DMS153 (cell line): Measurements from ENCODE around the gene GPR160.
"Not testable (repeated sequence)": the region's sequence is repeated elsewhere in the genome, so short reads cannot be mapped to it uniquely, and the experiment has no call there.

Experiments used
- DNase-seq: peaks from one replicate; lab custom pipeline; 2025; lab: John Stamatoyannopoulos, UW

The GPR160 gene

GRCh38 chr3:170037463-170038433, at the start of gene GPR160:
Gene GPR160 (plus strand): TSS chr3:170037995. CDS start chr3:170083973, 45,978 bp downstream.
- DNase-seq, result peak; percentile 81

- no peak for DNase-seq
Measured at GRCh38 chr3:169990431-169990830, 47.4 kb upstream of the GPR160 start.

GRCh38 chr3:169992156-169992555, 45.6 kb upstream of the GPR160 start:
- DNase-seq, result no peak

GRCh38 chr3:169992781-169993180, 45.0 kb upstream of the GPR160 start:
- DNase-seq, result no peak

GRCh38 chr3:169993761-169994160, 44.0 kb upstream of the GPR160 start:
- no peak for DNase-seq

- DNase-seq, result no peak
Measured at GRCh38 chr3:169996063-169996462, 41.7 kb upstream of the GPR160 start.

- DNase-seq, result no peak
Measured at GRCh38 chr3:169998668-169999131, 39.1 kb upstream of the GPR160 start.

GRCh38 chr3:169999433-169999832, 38.4 kb upstream of the GPR160 start:
- DNase-seq, result no peak

GRCh38 chr3:170000051-170000450, 37.7 kb upstream of the GPR160 start:
- DNase-seq, result no peak

GRCh38 chr3:170002231-170002630, 35.6 kb upstream of the GPR160 start:
- no peak for DNase-seq

- DNase-seq, result no peak
Measured at GRCh38 chr3:170002879-170003278, 34.9 kb upstream of the GPR160 start.

GRCh38 chr3:170003881-170004356, 33.9 kb upstream of the GPR160 start:
- no peak for DNase-seq

- DNase-seq, result no peak
Measured at GRCh38 chr3:170007031-170007663, 30.6 kb upstream of the GPR160 start.

GRCh38 chr3:170010498-170010897, 27.3 kb upstream of the GPR160 start:
- no peak for DNase-seq

- no peak for DNase-seq
Measured at GRCh38 chr3:170012683-170013400, 25.0 kb upstream of the GPR160 start.

GRCh38 chr3:170016057-170016456, 21.7 kb upstream of the GPR160 start:
- no peak for DNase-seq

GRCh38 chr3:170019306-170019705, 18.5 kb upstream of the GPR160 start:
- not testable (repeated sequence) for DNase-seq

GRCh38 chr3:170021083-170021482, 16.7 kb upstream of the GPR160 start:
- no peak for DNase-seq

GRCh38 chr3:170022336-170022735, 15.5 kb upstream of the GPR160 start:
- no peak for DNase-seq

- no peak for DNase-seq
Measured at GRCh38 chr3:170023165-170023564, 14.6 kb upstream of the GPR160 start.

GRCh38 chr3:170024581-170024980, 13.2 kb upstream of the GPR160 start:
- no peak for DNase-seq
